IPS-20b (cell line): ENCODE data around the gene SNRNP70.

Experiments
- H3K27ac ChIP-seq: one replicate; pipeline ENCODE4 v1.5.1; 2013; ENCODE audit warnings: low read length
- H3K27me3 ChIP-seq: 2 replicates; pipeline ENCODE4 v1.6.1; 2013; ENCODE audit warnings: mild to moderate bottlenecking, low read length, inconsistent platforms; ENCODE audit not compliant: insufficient read depth
- H3K36me3 ChIP-seq: 2 replicates; pipeline ENCODE4 v1.6.1; 2013; ENCODE audit warnings: low read depth, mild to moderate bottlenecking, inconsistent platforms, low read length, moderate library complexity; ENCODE audit not compliant: insufficient read depth
- H3K4me1 ChIP-seq: 2 replicates; pipeline ENCODE4 v1.6.1; 2013; ENCODE audit warnings: mild to moderate bottlenecking, control low read depth, inconsistent platforms, low read length, moderate library complexity; ENCODE audit not compliant: insufficient read depth
- H3K4me3 ChIP-seq: 2 replicates; pipeline ENCODE4 v1.5.1; 2013; ENCODE audit warnings: mild to moderate bottlenecking, low read length, inconsistent platforms
- H3K9ac ChIP-seq: 2 replicates; pipeline ENCODE4 v1.6.1; 2013; ENCODE audit warnings: low read depth, mild to moderate bottlenecking, inconsistent platforms, low read length, moderate library complexity
- H3K9me3 ChIP-seq: 2 replicates; pipeline ENCODE4 v1.6.1; 2013; ENCODE audit warnings: mild to moderate bottlenecking, low read depth, low read length, inconsistent platforms; ENCODE audit not compliant: insufficient read depth

Gene SNRNP70

GRCh38 chr19:49107625-49108459 is 22.6 kb downstream of the SNRNP70 start:
- H3K4me1 ChIP-seq = no peaks in the 10 kb centered on the region
- peaks cover 71% of the 10 kb centered on the region for H3K36me3 ChIP-seq
- H3K27me3 ChIP-seq = no peaks in the 10 kb centered on the region
- H3K9me3 ChIP-seq = no peaks in the 10 kb centered on the region
- no peak overlapping the region for H3K4me3 ChIP-seq
- H3K9ac ChIP-seq = no peak overlapping the region
- no peak overlapping the region for H3K27ac ChIP-seq

GRCh38 chr19:49109051-49109450 is 23.8 kb downstream of the SNRNP70 start:
- H3K9ac ChIP-seq = no peak overlapping the region
- no peaks in the 10 kb centered on the region for H3K27me3 ChIP-seq
- H3K9me3 ChIP-seq = no peaks in the 10 kb centered on the region
- H3K4me1 ChIP-seq = no peaks in the 10 kb centered on the region
- H3K4me3 ChIP-seq = no peak overlapping the region
- peaks cover 59% of the 10 kb centered on the region for H3K36me3 ChIP-seq
- H3K27ac ChIP-seq = no peak overlapping the region

- Histone ChIP-seq H3K4me1 (no peaks in the 10 kb centered on the region), H3K9ac (no peak overlapping the region), H3K36me3 (peaks cover 53% of the 10 kb centered on the region), H3K4me3 (no peak overlapping the region), H3K27ac (no peak overlapping the region), H3K9me3 (no peaks in the 10 kb centered on the region), H3K27me3 (no peaks in the 10 kb centered on the region; the same call in 1 of the 2 replicates)
Observed at GRCh38 chr19:49109569-49110233, 24.4 kb downstream of the SNRNP70 start.

GRCh38 chr19:49110567-49110966 is 25.3 kb downstream of the SNRNP70 start:
- Histone ChIP-seq H3K9me3 (no peaks in the 10 kb centered on the region), H3K4me1 (no peaks in the 10 kb centered on the region), H3K9ac (no peak overlapping the region), H3K27ac (no peak overlapping the region), H3K36me3 (peaks cover 44% of the 10 kb centered on the region), H3K27me3 (peaks cover 6% of the 10 kb centered on the region), H3K4me3 (no peak overlapping the region)

- Histone ChIP-seq H3K9me3 (no peaks in the 10 kb centered on the region), H3K4me1 (no peaks in the 10 kb centered on the region), H3K36me3 (peaks cover 36% of the 10 kb centered on the region), H3K27me3 (peaks cover 12% of the 10 kb centered on the region), H3K27ac (no peak overlapping the region), H3K4me3 (no peak overlapping the region), H3K9ac (no peak overlapping the region)
Observed at GRCh38 chr19:49111218-49111998, 26.2 kb downstream of the SNRNP70 start.

GRCh38 chr19:49113762-49114629 is 28.7 kb downstream of the SNRNP70 start, which contains the start of gene LIN7B:
Gene LIN7B (plus strand): TSS chr19:49114370. CDS start chr19:49114405, 35 bp downstream.
- Histone ChIP-seq H3K36me3 (peaks cover 10% of the 10 kb centered on the region), H3K27ac (no peak within 1 kb of the TSS), H3K4me3 (peak within 1 kb of the TSS; percentile 70), H3K27me3 (peaks cover 13% of the 10 kb centered on the region), H3K9ac (no peak within 1 kb of the TSS), H3K4me1 (peaks cover 4% of the 10 kb centered on the region; the same call in 1 of the 2 replicates), H3K9me3 (no peaks in the 10 kb centered on the region)

GRCh38 chr19:49114630-49115363 is 29.5 kb downstream of the SNRNP70 start:
- H3K27me3 ChIP-seq = peaks cover 17% of the 10 kb centered on the region
- no peaks in the 10 kb centered on the region for H3K9me3 ChIP-seq
- 0 out of 2 replicates have a peak, but pooled peaks cover 2% of the 10 kb centered on the region for H3K36me3 ChIP-seq
- peak overlapping the region; percentile 70 for H3K4me3 ChIP-seq
- H3K9ac ChIP-seq = no peak overlapping the region
- H3K4me1 ChIP-seq = peaks cover 4% of the 10 kb centered on the region; the same call in 1 of the 2 replicates
- H3K27ac ChIP-seq = no peak overlapping the region

- Histone ChIP-seq H3K4me1 (peaks cover 4% of the 10 kb centered on the region; the same call in 1 of the 2 replicates), H3K27ac (no peak overlapping the region), H3K9ac (no peak overlapping the region), H3K9me3 (no peaks in the 10 kb centered on the region), H3K4me3 (no peak overlapping the region), H3K36me3 (no peaks in the 10 kb centered on the region), H3K27me3 (peaks cover 35% of the 10 kb centered on the region)
Observed at GRCh38 chr19:49116544-49116943, 31.3 kb downstream of the SNRNP70 start.

- Histone ChIP-seq H3K4me1 (peaks cover 4% of the 10 kb centered on the region; the same call in 1 of the 2 replicates), H3K27ac (no peak overlapping the region), H3K9ac (peak overlapping the region; percentile 89; the same call in 1 of the 2 replicates)
Observed at GRCh38 chr19:49117677-49118564, 32.7 kb downstream of the SNRNP70 start.

More at GRCh38 chr19:49117677-49118564, 32.7 kb downstream of the SNRNP70 start:
- no peaks in the 10 kb centered on the region for H3K9me3 ChIP-seq
- peaks cover 44% of the 10 kb centered on the region for H3K27me3 ChIP-seq
- peak overlapping the region; percentile 80 for H3K4me3 ChIP-seq
- H3K36me3 ChIP-seq = no peaks in the 10 kb centered on the region
